Thyroid gland (tissue), 4 donors: ENCODE results near the gene TBP.

Experiments
- POLR2A ChIP-seq, 2 donors: fragments of 450-650 bp; IDR thresholded peaks; one replicate each; pipeline ENCODE4 v1.6.1; 2017; ENCODE audit warnings: antibody characterized with exemption in 2 of 2, mild to moderate bottlenecking in 2 of 2, moderate library complexity in 1 of 2
- TF ChIP-seq, protein P1 (sequence below), 6 experiments: fragments of 200-600 bp in 3 of 6; fragments of 450-650 bp in 3 of 6; sonication (generic) in 3 of 6; IDR thresholded peaks; one replicate each; pipeline ENCODE4 v1.5.1; 2016 to 2019; ENCODE audit warnings: antibody characterized with exemption in 6 of 6, mild to moderate bottlenecking in 2 of 6, inconsistent platforms in 1 of 6, moderate library complexity in 1 of 6

DNA sequence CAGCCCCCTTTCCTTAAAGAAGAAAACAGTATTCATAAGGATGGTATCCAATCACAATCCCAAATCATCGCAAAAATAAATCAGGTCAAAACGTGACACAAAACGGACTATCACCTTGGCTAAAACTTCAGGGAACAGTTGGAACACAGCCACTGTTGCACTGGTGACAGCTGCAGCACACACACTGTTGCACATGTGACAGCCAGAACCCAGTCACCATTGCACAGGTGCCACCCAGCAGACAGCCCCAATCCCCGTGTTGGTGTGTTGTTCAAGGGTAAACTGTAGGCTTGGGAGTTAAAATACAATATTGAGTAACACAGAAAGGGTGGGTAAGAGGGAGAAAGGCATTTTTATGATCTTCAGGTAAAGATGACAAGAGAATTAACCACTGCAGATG, 16.8 kb upstream of the TBP start:
- TF ChIP-seq, protein P1, sequence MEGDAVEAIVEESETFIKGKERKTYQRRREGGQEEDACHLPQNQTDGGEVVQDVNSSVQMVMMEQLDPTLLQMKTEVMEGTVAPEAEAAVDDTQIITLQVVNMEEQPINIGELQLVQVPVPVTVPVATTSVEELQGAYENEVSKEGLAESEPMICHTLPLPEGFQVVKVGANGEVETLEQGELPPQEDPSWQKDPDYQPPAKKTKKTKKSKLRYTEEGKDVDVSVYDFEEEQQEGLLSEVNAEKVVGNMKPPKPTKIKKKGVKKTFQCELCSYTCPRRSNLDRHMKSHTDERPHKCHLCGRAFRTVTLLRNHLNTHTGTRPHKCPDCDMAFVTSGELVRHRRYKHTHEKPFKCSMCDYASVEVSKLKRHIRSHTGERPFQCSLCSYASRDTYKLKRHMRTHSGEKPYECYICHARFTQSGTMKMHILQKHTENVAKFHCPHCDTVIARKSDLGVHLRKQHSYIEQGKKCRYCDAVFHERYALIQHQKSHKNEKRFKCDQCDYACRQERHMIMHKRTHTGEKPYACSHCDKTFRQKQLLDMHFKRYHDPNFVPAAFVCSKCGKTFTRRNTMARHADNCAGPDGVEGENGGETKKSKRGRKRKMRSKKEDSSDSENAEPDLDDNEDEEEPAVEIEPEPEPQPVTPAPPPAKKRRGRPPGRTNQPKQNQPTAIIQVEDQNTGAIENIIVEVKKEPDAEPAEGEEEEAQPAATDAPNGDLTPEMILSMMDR (IDR thresholded peaks at IDR 0.05) = no peak
- TF ChIP-seq POLR2A (IDR thresholded peaks at IDR 0.05) = no peak
